ENCODE results near the gene PLXNB2.

Gene PLXNB2

DNA sequence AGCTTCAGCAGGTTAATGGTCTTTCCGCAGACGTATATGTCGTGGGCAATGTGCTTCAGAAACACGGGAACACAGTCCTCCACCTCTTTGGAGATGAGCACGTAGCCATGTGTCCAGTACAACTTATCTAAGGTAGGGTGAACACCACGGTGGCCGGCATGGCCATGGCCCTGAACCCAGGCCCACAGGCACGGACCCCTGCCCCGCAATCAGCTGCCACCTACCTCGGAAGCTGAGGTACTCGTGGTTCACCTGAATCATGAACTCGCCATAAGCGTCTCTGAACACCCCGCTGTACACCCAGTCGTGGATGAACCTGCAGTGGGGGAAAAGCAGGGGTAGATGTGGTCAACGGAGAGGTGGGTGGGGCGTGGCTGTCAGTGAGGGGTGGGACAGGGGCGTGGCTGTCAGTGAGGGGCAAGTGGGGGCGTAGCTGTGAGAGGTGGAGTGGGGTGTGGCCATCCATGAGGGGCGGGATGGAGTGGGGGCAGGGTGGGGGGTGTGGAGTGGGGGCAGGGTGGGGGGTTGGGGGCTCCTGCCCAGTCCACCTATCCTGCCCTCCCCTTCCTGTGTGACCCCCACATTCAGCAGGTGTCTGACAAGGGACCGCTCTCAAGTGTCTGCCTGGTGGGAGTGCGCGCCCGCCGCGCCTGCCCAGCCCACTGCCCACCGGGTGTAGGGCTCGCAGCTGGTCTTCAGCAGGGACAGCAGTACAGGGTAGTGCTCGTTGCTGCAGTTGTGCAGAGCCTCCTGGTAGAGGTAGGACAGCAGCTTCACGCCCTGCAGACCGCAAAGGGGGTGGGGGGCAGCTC lies 81.2 kb downstream of the PLXNB2 start:
- no peak for DNase-seq

GRCh38 chr22:50225200-50225969 lies 82.1 kb downstream of the PLXNB2 start:
- DNase-seq: no peak
